Left lobe of liver (tissue), 2 donors: Measurements from ENCODE around the gene PRMT6. TPM values are rescaled to one million over a fixed set of nuclear protein-coding genes. Genes with fewer than 3 reads are reported as not detected.
"Not testable (repeated sequence)": the region's sequence is repeated elsewhere in the genome, so short reads cannot be mapped to it uniquely, and the experiment has no call there.

Experiments used
- ATAC-seq: fragments of 200-7000 bp; cut with Tn5 transposase; one replicate; pipeline ENCODE4 v1.9.1; 2020; ENCODE audit warnings: mild to moderate bottlenecking, moderate library complexity
- DNase-seq: peaks from one replicate; pipeline ENCODE4 v3.0.0-alpha.2; 2020; ENCODE audit warnings: low spot score
- total RNA-seq: library from RNA; stranded (reverse); gene quantifications from one replicate; pipeline ENCODE4 v1.2.1, GENCODE V29; 2021
- donor health status: DM: no; HTN: no; CAD: no; lungs with moderate emphysema.
- donor health status: DM: no; HTN: yes; CAD: no.

The PRMT6 gene
- total RNA-seq, 1 donor from 2014 or later = 5.1 TPM

DNA sequence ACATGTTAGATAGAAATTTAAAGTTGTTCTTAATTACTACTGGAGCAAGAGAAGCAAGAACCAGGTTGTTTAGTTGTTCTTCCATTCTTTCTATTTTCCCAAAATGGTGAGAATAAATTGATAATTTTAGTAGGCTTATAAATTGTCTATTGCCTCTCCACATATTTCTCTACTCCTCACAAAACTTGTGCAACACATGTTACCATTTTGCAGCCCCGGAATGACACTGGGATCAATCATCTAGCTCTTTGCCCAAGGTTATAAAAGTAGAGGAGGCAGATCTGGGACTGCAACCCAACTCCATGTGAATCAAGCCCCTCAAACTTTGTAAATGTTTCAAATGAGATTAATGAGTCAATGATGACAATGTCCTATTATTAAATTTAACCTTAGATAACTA is 34.9 kb downstream of the PRMT6 start:
- ATAC-seq = no peak
- DNase-seq = no peak

DNA sequence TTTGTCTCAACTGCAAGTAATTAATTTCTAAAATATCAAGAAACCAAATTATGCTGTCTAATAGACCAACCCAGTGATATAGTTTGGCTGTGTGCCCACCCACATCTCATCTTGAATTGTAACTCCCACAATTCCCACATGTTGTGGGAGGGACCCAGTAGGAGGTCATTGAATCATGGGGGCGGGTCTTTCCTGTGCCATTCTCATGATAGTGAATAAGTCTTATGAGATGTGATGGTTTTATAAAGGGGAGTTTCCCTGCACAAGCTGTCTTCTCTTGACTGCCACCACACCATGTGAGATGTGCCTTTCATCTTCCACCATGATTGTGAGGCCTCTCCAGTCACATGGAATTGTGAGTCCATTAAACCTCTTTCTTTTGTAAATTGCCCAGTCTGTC is 36.9 kb downstream of the PRMT6 start:
- not testable (repeated sequence) for ATAC-seq, DNase-seq

- ATAC-seq = no peak
These were observed 39.2 kb downstream of the PRMT6 start for GRCh38 chr1:107095647-107096046.

DNA sequence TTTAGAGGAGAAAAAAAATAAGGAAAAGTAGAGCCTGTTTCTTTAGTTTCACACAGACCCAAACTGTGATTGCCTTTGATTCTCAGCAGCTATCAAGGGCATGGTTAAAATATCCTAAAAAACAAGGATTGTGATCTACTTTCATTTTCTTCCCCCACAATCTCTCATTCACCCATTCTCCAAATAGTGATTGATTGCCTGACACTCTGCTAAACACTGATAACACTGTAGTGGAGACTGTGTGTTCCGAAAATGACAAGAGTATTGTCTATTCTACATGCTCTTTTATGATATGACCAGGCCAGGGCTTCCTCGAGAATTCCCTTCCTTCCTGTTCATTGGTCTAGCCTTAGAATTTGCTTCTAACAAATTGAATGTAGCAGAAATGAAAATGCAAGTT is 40.2 kb downstream of the PRMT6 start:
- ATAC-seq = no peak
- no peak for DNase-seq

More at GRCh38 chr1:107095647-107096046, 39.2 kb downstream of the PRMT6 start:
- DNase-seq = no peak

GRCh38 chr1:107098961-107099360 is 42.5 kb downstream of the PRMT6 start:
- ATAC-seq = no peak

DNA sequence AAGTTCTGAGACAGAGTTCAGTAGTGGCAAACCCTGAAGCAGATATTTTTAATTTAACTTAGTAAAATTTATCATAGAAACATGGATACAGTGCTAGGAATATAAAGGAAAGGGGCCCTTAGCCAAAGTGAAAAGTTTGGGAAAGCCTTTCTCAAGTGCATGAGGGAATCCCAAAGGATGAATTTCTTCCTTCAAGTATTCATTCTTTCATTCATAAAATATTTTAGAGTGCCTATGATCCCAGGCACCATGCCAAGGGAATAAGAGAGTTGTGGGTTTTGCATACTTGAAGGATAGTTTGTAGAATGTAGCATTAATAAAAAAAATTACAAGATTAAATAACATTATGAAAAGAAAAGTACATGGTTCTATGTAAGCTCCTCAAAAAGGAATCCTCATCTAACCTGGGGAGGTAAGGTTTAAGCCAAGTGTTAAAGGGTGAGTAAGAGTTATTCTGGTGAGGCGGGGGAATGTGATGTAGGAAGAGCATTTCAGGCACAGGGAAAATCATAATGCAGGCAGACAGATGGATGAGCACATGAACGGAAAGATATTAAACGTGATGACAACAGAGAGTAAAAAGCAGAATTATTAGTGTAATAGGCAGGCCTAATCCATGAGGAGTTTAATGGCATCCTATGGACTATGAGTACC is 44.0 kb downstream of the PRMT6 start:
- ATAC-seq (no peak), DNase-seq (no peak)

More at GRCh38 chr1:107098961-107099360, 42.5 kb downstream of the PRMT6 start:
- DNase-seq = no peak

DNA sequence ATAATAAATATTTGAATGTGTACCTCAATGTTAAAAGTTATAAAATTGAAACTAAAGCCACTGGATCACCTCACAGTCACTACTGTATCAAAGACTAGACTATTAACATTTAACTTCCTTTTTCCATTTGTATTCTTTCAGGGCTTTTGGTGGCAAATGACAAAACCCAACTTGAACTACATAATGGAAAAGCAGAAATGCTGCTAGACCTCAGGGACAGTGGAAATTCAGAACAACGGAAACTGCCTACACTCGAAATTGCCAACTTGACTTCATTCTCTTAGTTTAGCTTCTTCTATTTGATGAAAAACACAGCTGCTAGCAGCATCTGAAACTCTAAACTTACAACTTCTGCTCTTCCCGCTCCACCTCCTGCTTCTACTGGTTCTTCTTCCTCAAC is 49.4 kb downstream of the PRMT6 start:
- no peak for ATAC-seq
- DNase-seq = no peak

Other genes with a start within 250 kb of the PRMT6 start
- not detected for gene NTNG1, start 84.4 kb downstream of the PRMT6 start, total RNA-seq